ENCODE data around the gene SYTL5.

Gene SYTL5

DNA sequence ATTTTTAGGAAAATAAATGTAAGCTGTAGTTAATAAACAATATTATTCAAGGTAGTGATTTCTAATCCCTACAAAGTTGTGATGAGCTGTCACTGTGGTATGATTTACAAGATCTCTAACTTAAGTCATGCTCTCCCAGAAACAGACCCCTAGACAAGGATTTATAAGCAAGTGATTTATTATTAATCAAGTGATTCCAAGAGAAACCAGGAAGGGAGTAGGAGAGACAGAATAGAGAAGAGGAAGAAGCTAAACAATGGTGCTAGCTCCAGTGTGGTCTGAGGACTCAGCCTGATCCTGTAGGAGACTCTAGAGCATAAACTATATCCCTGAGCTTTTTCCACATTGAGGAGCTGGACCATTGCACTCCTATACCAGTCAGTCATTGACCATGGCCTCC is 73.1 kb downstream of the SYTL5 start:
- no peak for TF ChIP-seq CTCF (conservative IDR thresholded peaks at IDR 0.05; ENCODE audit: low read depth)
- H3K27ac ChIP-seq: no peak overlapping the region
- CTCF ChIA-PET: no interaction called here
- POLR2A ChIA-PET (ENCODE audit: low non-redundant PET): no interaction called here
- DNase-seq (ENCODE audit: low spot score): no peak

DNA sequence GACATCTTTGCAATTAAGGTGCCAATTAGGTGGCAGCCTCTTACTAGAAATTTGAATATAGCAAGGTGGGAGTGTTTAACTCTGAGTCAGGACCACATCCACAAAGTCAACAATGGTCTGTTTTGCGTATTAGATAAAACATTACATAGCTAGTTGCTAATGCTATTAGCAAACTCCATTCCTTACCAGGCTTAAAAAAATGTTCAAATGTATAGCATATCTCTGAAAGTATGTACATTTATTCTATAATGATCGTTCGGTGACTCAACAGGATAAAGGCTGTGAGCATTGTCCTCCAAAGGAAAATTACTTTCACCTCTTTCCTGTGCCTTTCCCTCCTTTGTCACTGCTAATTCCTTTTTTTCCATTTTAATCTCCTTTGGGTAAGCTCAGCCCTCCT is 74.5 kb downstream of the SYTL5 start:
- POLR2A ChIA-PET (ENCODE audit: low non-redundant PET): no interaction called here
- H3K27ac ChIP-seq: no peak overlapping the region
- CTCF ChIA-PET: no interaction called here
- TF ChIP-seq CTCF (conservative IDR thresholded peaks at IDR 0.05; ENCODE audit: low read depth): no peak
- no peak for DNase-seq (ENCODE audit: low spot score)

DNA sequence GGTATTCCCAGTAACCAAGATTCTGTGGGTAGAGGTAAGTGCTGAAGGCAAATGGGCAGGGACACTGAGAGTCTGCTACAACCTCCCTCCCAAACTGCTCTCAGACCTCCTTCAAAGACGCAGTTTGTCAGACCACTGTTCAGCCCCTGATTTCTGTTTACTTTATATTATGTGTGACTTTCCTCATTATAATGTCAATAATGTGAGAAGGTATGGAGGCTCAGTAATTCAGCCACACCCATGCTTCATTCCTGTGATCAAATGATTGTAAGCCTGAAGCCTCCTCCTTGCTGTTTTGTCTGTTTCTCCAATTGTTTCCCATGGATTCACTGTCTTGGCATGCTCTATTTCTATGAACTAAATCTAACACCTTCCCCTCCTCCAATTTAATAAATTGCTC is 75.6 kb downstream of the SYTL5 start:
- POLR2A ChIA-PET (ENCODE audit: low non-redundant PET): no interaction called here
- no peak overlapping the region for H3K27ac ChIP-seq
- no peak for DNase-seq (ENCODE audit: low spot score)
- CTCF ChIA-PET: no interaction called here
- no peak for TF ChIP-seq CTCF (conservative IDR thresholded peaks at IDR 0.05; ENCODE audit: low read depth)

- CTCF ChIA-PET: no interaction called here
- DNase-seq (ENCODE audit: low spot score): no peak
Measured at GRCh38 chrX:38082309-38082708, 76.0 kb downstream of the SYTL5 start.

GRCh38 chrX:38085813-38086212 is 79.5 kb downstream of the SYTL5 start:
- ChIA-PET POLR2A (ENCODE audit: low non-redundant PET) (no interaction called here), CTCF (no interaction called here)
- H3K27ac ChIP-seq: no peak overlapping the region
- no peak for TF ChIP-seq CTCF (conservative IDR thresholded peaks at IDR 0.05; ENCODE audit: low read depth)
- DNase-seq (ENCODE audit: low spot score): no peak

More at GRCh38 chrX:38082309-38082708, 76.0 kb downstream of the SYTL5 start:
- H3K27ac ChIP-seq: no peak overlapping the region
- POLR2A ChIA-PET (ENCODE audit: low non-redundant PET): no interaction called here
- TF ChIP-seq CTCF (conservative IDR thresholded peaks at IDR 0.05; ENCODE audit: low read depth): no peak

DNA sequence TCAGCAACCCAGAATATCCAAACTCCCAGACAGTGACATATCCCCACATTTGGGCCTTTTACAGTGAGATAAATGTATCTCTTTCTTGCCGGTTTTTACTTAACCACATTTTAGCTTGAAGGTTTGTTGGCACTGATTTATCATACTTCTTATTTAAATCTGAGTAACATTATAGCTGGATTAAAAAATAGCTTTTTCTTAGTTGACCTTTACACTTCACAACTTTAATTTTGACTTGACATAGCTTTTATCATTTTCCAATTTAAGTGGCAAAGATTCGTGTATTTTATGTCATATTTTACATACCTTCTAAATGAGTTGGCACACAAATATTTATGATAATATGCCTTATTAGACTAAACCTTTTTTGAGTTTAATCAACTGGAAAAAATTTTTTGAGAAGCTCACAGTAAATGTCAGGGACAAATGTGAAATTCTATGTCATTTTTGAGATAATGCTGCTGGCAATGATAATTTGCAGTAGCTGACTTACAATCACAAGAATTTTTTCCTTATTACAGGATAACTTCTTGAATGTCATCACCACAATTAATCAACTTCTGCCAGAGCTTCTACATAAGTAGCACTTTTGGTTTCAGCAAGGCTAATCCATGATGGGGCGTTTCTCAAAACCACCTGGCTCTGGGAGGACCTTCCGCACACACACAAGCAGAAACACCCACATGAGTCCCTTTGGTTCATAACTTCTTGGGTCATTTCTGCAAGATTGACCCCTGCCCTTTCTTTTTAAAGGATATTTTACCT is 80.3 kb downstream of the SYTL5 start:
- TF ChIP-seq CTCF (conservative IDR thresholded peaks at IDR 0.05; ENCODE audit: low read depth): no peak
- POLR2A ChIA-PET (ENCODE audit: low non-redundant PET): no interaction called here
- DNase-seq (ENCODE audit: low spot score): no peak
- CTCF ChIA-PET: interaction anchor here (1.1 kb wide), 1 partner anchor 514 kb away, joined by 3 read pairs; no protein-coding TSS in a partner anchor
- H3K27ac ChIP-seq: no peak overlapping the region
